Calu3 (cell line): ENCODE results near the gene NIPAL3. TPM values are rescaled to one million over a fixed set of nuclear protein-coding genes. Genes with fewer than 3 reads are reported as not detected.

Experiments
- BruUV-seq: library from RNA; stranded (reverse); fragments of 400-500 nt; replicated peaks from 2 replicates; lab custom pipeline; 2021; lab: Mats Ljungman, UMichigan
- CTCF ChIA-PET: fragments of 300-600 bp; sonication (Branson Sonifier 250); formaldehyde crosslinking; loops from one replicate; lab custom pipeline; 2022; ENCODE audit warnings: antibody characterized with exemption; lab: Charles Lee
- DNase-seq: peaks from one replicate; pipeline ENCODE4 v3.0.0; 2022
- H3K27ac Mint-ChIP-seq: one replicate; pipeline ENCODE4 v1.8.0; 2022; ENCODE audit warnings: mixed read lengths; ENCODE audit not compliant: unreplicated experiment
- H3K27me3 Mint-ChIP-seq: one replicate; pipeline ENCODE4 v1.8.0; 2022; ENCODE audit warnings: mixed read lengths; ENCODE audit not compliant: unreplicated experiment
- H3K36me3 Mint-ChIP-seq: one replicate; pipeline ENCODE4 v1.8.0; 2022; ENCODE audit warnings: mild to moderate bottlenecking, moderate library complexity, mixed read lengths; ENCODE audit not compliant: insufficient read depth, unreplicated experiment
- H3K4me1 Mint-ChIP-seq: one replicate; pipeline ENCODE4 v1.8.0; 2022; ENCODE audit warnings: mild to moderate bottlenecking, low read depth, mixed read lengths; ENCODE audit not compliant: unreplicated experiment
- H3K4me3 Mint-ChIP-seq: one replicate; pipeline ENCODE4 v1.8.0; 2022; ENCODE audit warnings: mild to moderate bottlenecking, low read depth, moderate library complexity, mixed read lengths; ENCODE audit not compliant: unreplicated experiment
- H3K9me3 Mint-ChIP-seq: one replicate; pipeline ENCODE4 v1.8.0; 2022; ENCODE audit warnings: low read depth, mixed read lengths; ENCODE audit not compliant: unreplicated experiment
- intact Hi-C: fragments of 100-400 bp; cut with micrococcal nuclease; formaldehyde crosslinking; loops from one replicate; pipeline ENCODE4 v1.10.0; 2022; ENCODE audit not compliant: unreplicated experiment
- total RNA-seq: library from RNA; stranded (reverse); gene quantifications from 2 replicates; pipeline ENCODE4 v1.2.3, GENCODE V29; 2022
- TF ChIP-seq, protein P1 (sequence below): fragments of 200-600 bp; IDR thresholded peaks from one replicate; pipeline ENCODE4 v1.8.0; 2022; ENCODE audit warnings: antibody characterized with exemption; ENCODE audit not compliant: unreplicated experiment

NIPAL3 gene
- total RNA-seq, 1 experiment from 2014 or later = 28.8 TPM

- Mint-ChIP-seq H3K4me1 (no peaks in the 10 kb centered on the region), H3K4me3 (no peak overlapping the region), H3K27me3 (no peaks in the 10 kb centered on the region), H3K27ac (no peak overlapping the region), H3K36me3 (no peaks in the 10 kb centered on the region), H3K9me3 (no peaks in the 10 kb centered on the region)
- no peak for DNase-seq
- intact Hi-C loops = no loop called here
- TF ChIP-seq, protein P1, sequence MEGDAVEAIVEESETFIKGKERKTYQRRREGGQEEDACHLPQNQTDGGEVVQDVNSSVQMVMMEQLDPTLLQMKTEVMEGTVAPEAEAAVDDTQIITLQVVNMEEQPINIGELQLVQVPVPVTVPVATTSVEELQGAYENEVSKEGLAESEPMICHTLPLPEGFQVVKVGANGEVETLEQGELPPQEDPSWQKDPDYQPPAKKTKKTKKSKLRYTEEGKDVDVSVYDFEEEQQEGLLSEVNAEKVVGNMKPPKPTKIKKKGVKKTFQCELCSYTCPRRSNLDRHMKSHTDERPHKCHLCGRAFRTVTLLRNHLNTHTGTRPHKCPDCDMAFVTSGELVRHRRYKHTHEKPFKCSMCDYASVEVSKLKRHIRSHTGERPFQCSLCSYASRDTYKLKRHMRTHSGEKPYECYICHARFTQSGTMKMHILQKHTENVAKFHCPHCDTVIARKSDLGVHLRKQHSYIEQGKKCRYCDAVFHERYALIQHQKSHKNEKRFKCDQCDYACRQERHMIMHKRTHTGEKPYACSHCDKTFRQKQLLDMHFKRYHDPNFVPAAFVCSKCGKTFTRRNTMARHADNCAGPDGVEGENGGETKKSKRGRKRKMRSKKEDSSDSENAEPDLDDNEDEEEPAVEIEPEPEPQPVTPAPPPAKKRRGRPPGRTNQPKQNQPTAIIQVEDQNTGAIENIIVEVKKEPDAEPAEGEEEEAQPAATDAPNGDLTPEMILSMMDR = no peak
- BruUV-seq = no TSS peak
- CTCF ChIA-PET = no interaction called here
Measured at GRCh38 chr1:24425922-24426321, 10.3 kb downstream of the NIPAL3 start.

DNA sequence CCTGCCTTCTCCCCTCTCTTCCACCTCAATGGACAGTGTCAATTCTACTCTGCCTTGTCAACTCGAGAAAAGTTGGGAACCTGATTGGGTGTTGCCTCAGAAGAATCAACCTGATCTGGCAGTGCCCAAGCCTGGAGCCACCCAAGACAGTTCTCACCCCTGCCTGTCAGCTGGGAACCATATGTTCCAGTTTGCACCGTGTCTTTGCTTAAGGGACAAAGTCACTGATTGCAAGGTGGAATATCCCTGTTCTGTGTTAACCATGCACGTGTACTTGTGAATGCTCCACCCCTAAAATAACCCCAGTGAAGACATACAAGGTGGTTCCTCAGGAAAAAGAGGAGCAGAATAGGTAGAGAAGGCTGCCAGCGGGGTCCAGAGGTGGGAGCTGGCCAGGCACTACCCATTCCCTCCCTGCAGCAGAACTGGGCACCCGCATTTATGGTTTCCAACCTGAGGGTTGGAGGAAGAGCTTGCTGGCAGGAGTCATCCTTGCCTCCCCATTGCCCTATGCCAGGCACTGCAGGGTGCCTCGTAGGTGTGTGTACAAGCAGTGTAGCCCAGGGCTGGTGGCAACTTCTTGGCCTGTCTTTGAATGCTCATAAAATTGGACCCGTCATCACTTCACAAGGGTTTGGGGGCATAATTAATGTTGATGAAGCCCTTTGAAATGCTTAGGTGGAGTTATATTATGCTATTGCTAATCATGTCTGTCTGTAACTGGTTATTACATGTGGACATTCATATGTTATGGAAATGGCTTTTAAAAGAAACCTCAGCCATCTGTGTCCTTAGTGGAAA is 11.3 kb downstream of the NIPAL3 start:
- CTCF ChIA-PET = no interaction called here

GRCh38 chr1:24427545-24427862 is 11.9 kb downstream of the NIPAL3 start:
- no peaks in the 10 kb centered on the region for H3K9me3 Mint-ChIP-seq
- CTCF ChIA-PET = interaction anchor here (0.6 kb wide), 1 partner anchor 18 kb away, joined by 3 read pairs; no protein-coding TSS in a partner anchor
- H3K36me3 Mint-ChIP-seq = no peaks in the 10 kb centered on the region
- H3K4me3 Mint-ChIP-seq = no peak overlapping the region
- no peak for DNase-seq
- no peaks in the 10 kb centered on the region for H3K4me1 Mint-ChIP-seq
- intact Hi-C loops = no loop called here
- TF ChIP-seq, protein P1 = no peak
- no peak overlapping the region for H3K27ac Mint-ChIP-seq
- no peaks in the 10 kb centered on the region for H3K27me3 Mint-ChIP-seq
- no TSS peak for BruUV-seq

More for the DNA sequence above, 11.3 kb downstream of the NIPAL3 start:
- H3K27ac Mint-ChIP-seq = no peak overlapping the region
- no peaks in the 10 kb centered on the region for H3K4me1 Mint-ChIP-seq
- DNase-seq = no peak
- TF ChIP-seq, protein P1 = no peak
- H3K9me3 Mint-ChIP-seq = no peaks in the 10 kb centered on the region
- H3K27me3 Mint-ChIP-seq = no peaks in the 10 kb centered on the region
- H3K36me3 Mint-ChIP-seq = no peaks in the 10 kb centered on the region
- BruUV-seq = no TSS peak
- intact Hi-C loops = no loop called here
- H3K4me3 Mint-ChIP-seq = no peak overlapping the region

DNA sequence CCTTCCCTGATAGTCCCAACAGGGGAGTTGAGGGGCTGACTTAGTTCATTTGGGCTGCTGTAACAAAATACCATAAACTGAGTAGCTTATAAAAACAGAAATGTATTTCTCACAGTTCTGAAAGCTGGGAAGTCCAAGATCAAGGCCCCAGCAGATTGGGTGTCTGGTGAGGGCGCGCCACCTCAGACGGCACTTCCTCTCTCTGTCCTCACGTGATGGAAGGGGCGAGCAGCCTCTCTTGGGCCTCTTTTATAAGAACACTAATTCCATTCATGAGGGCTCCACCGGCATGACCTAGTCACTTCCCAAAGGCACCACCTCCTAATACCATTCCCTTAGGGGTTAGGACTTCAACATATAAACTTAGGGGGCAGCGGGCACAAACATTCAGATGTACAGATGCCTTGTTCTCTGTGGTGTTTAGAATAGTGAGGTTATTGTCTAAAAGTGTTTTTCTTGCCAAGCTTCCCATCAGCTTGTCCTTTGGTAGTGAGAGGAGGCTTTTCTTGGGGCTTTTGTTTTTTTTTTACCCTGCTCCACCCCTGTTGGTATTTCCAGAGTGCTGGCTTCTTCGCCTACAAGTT is 20.3 kb downstream of the NIPAL3 start:
- no TSS peak for BruUV-seq
- TF ChIP-seq, protein P1 = no peak
- Mint-ChIP-seq H3K36me3 (no peaks in the 10 kb centered on the region), H3K4me1 (no peaks in the 10 kb centered on the region), H3K27ac (no peak overlapping the region), H3K9me3 (no peaks in the 10 kb centered on the region), H3K4me3 (no peak overlapping the region), H3K27me3 (no peaks in the 10 kb centered on the region)
- intact Hi-C loops = no loop called here
- no peak for DNase-seq
- CTCF ChIA-PET = no interaction called here
